ENCODE results near the gene MTG2.

The MTG2 gene

GRCh38 chr20:62191781-62192559, 9.1 kb downstream of the MTG2 start:
- no peak for TF ChIP-seq CTCF (IDR thresholded peaks at IDR 0.05; ENCODE audit: control insufficient read depth, insufficient read depth, low read depth, low read length, missing control alignments)
- no peak overlapping the region for H3K4me3 ChIP-seq (ENCODE audit: control insufficient read depth, low read depth, low read length)
- no peak for DNase-seq (ENCODE audit: low read depth)

GRCh38 chr20:62192635-62193034, 9.8 kb downstream of the MTG2 start:
- TF ChIP-seq CTCF (IDR thresholded peaks at IDR 0.05; ENCODE audit: control insufficient read depth, insufficient read depth, low read depth, low read length, missing control alignments) = no peak
- H3K4me3 ChIP-seq (ENCODE audit: control insufficient read depth, low read depth, low read length) = no peak overlapping the region
- DNase-seq (ENCODE audit: low read depth) = no peak

- TF ChIP-seq CTCF (IDR thresholded peaks at IDR 0.05; ENCODE audit: control insufficient read depth, insufficient read depth, low read depth, low read length, missing control alignments) = no peak
- no peak for DNase-seq (ENCODE audit: low read depth)
- H3K4me3 ChIP-seq (ENCODE audit: control insufficient read depth, low read depth, low read length) = no peak overlapping the region
Measured at GRCh38 chr20:62193079-62194025, 10.5 kb downstream of the MTG2 start.

GRCh38 chr20:62195075-62195405, 12.2 kb downstream of the MTG2 start:
- no peak for DNase-seq (ENCODE audit: low read depth)
- H3K4me3 ChIP-seq (ENCODE audit: control insufficient read depth, low read depth, low read length) = no peak overlapping the region
- no peak for TF ChIP-seq CTCF (IDR thresholded peaks at IDR 0.05; ENCODE audit: control insufficient read depth, insufficient read depth, low read depth, low read length, missing control alignments)

- TF ChIP-seq CTCF (IDR thresholded peaks at IDR 0.05; ENCODE audit: control insufficient read depth, insufficient read depth, low read depth, low read length, missing control alignments) = no peak
- DNase-seq (ENCODE audit: low read depth) = no peak
- no peak overlapping the region for H3K4me3 ChIP-seq (ENCODE audit: control insufficient read depth, low read depth, low read length)
Measured at GRCh38 chr20:62195736-62196135, 12.9 kb downstream of the MTG2 start.

- no peak for TF ChIP-seq CTCF (IDR thresholded peaks at IDR 0.05; ENCODE audit: control insufficient read depth, insufficient read depth, low read depth, low read length, missing control alignments)
- no peak for DNase-seq (ENCODE audit: low read depth)
- H3K4me3 ChIP-seq (ENCODE audit: control insufficient read depth, low read depth, low read length) = no peak overlapping the region
Measured at GRCh38 chr20:62196286-62196685, 13.5 kb downstream of the MTG2 start.

Measured in AG09309 (cell line).